ENCODE data around the gene KCTD17.

DNA sequence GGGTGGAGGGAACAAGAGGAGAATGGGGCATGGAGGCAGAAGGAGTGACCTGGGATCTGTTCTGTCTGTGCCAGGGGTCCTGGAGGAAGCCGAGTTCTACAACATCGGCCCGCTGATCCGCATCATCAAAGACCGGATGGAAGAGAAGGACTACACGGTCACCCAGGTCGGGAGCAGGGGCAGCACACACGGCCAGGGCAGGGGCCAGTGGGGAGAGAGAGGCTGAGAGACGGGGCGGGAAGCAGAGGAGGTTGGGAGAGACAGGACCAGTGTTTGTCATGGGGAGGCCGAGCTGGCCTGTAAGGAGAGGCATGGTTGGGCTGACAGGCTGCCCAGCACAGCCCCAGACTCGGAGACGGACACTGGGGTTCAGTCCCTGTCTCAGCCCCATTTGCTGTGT is 4.7 kb downstream of the KCTD17 start:
- TF ChIP-seq, protein P1, sequence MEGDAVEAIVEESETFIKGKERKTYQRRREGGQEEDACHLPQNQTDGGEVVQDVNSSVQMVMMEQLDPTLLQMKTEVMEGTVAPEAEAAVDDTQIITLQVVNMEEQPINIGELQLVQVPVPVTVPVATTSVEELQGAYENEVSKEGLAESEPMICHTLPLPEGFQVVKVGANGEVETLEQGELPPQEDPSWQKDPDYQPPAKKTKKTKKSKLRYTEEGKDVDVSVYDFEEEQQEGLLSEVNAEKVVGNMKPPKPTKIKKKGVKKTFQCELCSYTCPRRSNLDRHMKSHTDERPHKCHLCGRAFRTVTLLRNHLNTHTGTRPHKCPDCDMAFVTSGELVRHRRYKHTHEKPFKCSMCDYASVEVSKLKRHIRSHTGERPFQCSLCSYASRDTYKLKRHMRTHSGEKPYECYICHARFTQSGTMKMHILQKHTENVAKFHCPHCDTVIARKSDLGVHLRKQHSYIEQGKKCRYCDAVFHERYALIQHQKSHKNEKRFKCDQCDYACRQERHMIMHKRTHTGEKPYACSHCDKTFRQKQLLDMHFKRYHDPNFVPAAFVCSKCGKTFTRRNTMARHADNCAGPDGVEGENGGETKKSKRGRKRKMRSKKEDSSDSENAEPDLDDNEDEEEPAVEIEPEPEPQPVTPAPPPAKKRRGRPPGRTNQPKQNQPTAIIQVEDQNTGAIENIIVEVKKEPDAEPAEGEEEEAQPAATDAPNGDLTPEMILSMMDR (IDR thresholded peaks at IDR 0.05) = no peak
- TF ChIP-seq POLR2A (IDR thresholded peaks at IDR 0.05) = no peak

Measured in lower leg skin (tissue), 3 donors.